Progenitor cell of endocrine pancreas (in vitro differentiated cells): ENCODE results near the gene GAN. TPM values are rescaled to one million over a fixed set of nuclear protein-coding genes. Genes with fewer than 3 reads are reported as not detected.

Source experiments
- DNase-seq: peaks from one replicate; pipeline ENCODE4 v3.0.0; 2021; ENCODE audit warnings: low spot score; ENCODE audit not compliant: unreplicated experiment
- H3K27ac Mint-ChIP-seq: 2 replicates; pipeline ENCODE4 v1.8.0; 2021; ENCODE audit warnings: mild to moderate bottlenecking, moderate library complexity, mixed read lengths
- H3K27me3 Mint-ChIP-seq: 2 replicates; pipeline ENCODE4 v1.8.0; 2021; ENCODE audit warnings: mixed read lengths
- H3K36me3 Mint-ChIP-seq: 2 replicates; pipeline ENCODE4 v1.8.0; 2022; ENCODE audit warnings: mixed read lengths; ENCODE audit not compliant: insufficient read depth
- H3K4me1 Mint-ChIP-seq: 2 replicates; pipeline ENCODE4 v1.8.0; 2021; ENCODE audit warnings: low read depth, mixed read lengths
- H3K4me3 Mint-ChIP-seq: 2 replicates; pipeline ENCODE4 v1.8.0; 2021; ENCODE audit warnings: low read depth, mild to moderate bottlenecking, moderate library complexity, mixed read lengths
- H3K9me3 Mint-ChIP-seq: 2 replicates; pipeline ENCODE4 v1.8.0; 2021; ENCODE audit warnings: low read depth, mixed read lengths
- CTCF ChIP-seq: fragments of 200-600 bp; sonication (generic); IDR thresholded peaks from one replicate; pipeline ENCODE4 v1.5.0; 2021; ENCODE audit warnings: antibody characterized with exemption, mild to moderate bottlenecking; ENCODE audit not compliant: unreplicated experiment
- total RNA-seq: library from RNA; stranded (reverse); gene quantifications from 2 replicates; pipeline ENCODE4 v1.2.1, GENCODE V29; 2021

GAN gene
- total RNA-seq, 1 donor from 2014 or later = 14.0 TPM

DNA sequence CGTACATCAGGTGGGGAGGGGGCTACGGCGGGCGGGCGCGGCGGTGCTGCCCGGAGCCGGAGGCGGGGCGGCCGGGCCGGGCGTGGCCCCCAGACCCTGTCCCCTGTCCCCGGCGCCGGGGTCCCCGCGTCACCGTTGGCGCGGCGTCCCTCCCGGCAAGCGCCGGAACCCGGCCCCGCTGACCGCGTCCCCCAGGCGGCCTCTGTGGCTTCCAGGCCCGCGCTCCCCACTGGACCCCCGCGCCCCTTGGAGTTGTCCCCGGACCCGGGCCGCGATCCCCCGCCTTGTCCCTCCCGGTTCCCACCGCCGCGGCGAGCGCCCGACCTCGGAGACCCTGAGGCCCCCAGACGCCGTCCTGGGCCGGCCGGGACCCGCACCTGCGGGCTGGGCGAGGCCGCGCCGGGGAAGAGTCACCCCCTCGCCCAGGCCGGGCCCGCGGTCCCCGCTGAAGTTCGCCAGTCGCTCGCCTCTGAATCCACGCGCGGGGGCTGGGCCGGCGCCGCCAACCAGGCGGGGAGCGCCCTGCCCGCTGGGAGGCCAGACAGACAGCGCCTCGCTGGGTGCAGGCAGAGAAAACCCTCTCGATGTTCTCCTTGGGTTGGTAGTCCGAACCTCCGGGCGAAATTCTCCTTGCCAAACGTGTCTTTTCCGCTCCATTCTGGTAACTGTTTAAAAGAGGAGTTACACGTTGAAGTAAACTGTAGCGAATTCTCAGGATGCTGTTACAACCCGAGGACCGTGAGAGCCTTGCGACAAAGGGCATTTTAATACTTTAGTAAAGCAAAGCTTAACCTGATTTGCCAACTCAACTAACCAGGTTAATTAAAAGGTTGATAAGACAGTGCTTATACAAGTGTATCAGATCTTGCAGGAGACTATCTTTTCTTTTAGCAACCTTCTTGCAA, 761 bp downstream of the GAN start:
- H3K9me3 Mint-ChIP-seq = no peaks in the 10 kb centered on the region
- H3K4me1 Mint-ChIP-seq = peaks cover 20% of the 10 kb centered on the region
- no peaks in the 10 kb centered on the region for H3K36me3 Mint-ChIP-seq
- peak overlapping the region; percentile 89 for H3K27ac Mint-ChIP-seq
- H3K4me3 Mint-ChIP-seq = peak overlapping the region; percentile 95
- no peak for TF ChIP-seq CTCF
- H3K27me3 Mint-ChIP-seq = no peaks in the 10 kb centered on the region
- DNase-seq = peak; percentile 36

DNA sequence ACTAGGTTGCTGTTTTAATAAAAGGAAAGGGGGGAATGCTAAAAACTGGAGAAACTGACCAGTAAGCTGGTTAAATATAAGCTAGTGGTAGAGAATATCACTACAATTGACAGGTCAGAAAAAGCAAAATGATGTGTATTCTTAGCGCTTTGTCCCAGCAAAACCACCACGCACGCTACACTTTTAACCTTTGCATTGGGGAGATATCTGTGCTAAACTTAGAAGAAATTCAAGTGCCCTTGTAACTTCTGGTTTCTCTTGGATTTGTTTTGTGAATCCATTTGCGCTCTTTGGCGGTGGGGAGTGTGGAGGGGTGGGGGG, 1.4 kb downstream of the GAN start:
- TF ChIP-seq CTCF = no peak
- Mint-ChIP-seq H3K27ac (peak overlapping the region; percentile 89), H3K4me3 (peak overlapping the region; percentile 86), H3K27me3 (no peaks in the 10 kb centered on the region), H3K4me1 (peaks cover 20% of the 10 kb centered on the region), H3K9me3 (no peaks in the 10 kb centered on the region), H3K36me3 (no peaks in the 10 kb centered on the region)
- no peak for DNase-seq

GRCh38 chr16:81318711-81319110, 3.9 kb downstream of the GAN start:
- H3K4me3 Mint-ChIP-seq = no peak overlapping the region
- no peak overlapping the region for H3K27ac Mint-ChIP-seq
- TF ChIP-seq CTCF = no peak

DNA sequence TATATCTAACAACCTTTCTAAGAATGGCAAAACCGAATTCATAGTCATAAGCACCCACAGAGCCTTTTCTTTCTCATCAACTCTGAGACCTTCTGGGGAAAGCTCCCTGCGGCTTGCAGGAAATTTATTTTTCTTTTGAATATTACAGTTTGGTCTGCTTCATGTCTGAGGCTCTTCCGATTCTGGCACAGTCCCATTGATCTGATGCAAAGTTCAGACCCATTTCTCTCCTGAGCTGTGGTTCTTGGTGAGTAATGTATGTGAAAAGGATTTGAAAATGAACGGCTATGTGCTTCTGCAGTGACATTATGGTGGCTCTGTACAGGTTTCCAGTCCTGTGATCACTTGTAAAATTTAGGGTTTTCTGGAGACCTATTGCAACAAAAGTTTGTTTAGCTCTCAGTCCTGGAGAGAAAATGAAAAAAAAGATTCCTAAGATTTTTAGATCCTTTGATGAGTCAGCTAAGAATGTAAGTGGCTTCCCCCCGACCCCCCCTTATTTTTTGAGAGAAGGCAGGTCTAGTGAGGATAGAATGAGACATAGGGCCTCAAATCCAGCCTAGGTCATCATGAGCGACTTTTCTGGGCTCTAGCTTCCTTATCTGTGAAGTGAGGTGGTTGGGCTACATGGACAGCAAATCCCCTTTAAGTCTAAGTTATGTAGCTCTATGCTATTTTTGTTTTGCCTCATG, 4.6 kb downstream of the GAN start:
- Mint-ChIP-seq H3K4me1 (peaks cover 8% of the 10 kb centered on the region), H3K27me3 (no peaks in the 10 kb centered on the region), H3K4me3 (no peak overlapping the region), H3K27ac (no peak overlapping the region), H3K9me3 (no peaks in the 10 kb centered on the region), H3K36me3 (no peaks in the 10 kb centered on the region)
- no peak for TF ChIP-seq CTCF
- DNase-seq = no peak

More at GRCh38 chr16:81318711-81319110, 3.9 kb downstream of the GAN start:
- DNase-seq = no peak
- H3K9me3 Mint-ChIP-seq = no peaks in the 10 kb centered on the region
- H3K27me3 Mint-ChIP-seq = no peaks in the 10 kb centered on the region
- no peaks in the 10 kb centered on the region for H3K36me3 Mint-ChIP-seq
- peaks cover 15% of the 10 kb centered on the region for H3K4me1 Mint-ChIP-seq

DNA sequence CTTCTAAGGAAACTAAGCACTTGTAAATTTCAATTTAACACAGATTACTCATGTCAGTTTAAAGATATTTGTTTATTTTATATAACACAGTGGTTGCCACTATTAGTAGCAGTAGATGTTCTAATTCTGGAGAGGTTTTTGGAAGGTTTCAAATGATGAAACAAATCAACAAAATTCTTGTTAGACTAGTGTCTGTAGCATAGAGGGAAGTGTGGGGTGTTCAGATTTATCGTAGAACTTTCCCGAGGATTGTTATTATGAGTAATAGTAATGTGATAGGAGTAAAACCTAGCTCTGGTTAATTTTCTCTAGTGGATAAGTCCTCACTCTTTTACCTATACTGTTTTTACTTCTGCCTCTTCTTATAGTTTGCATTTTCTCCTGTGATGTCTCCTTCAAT, 6.3 kb downstream of the GAN start:
- no peaks in the 10 kb centered on the region for H3K9me3 Mint-ChIP-seq
- H3K4me1 Mint-ChIP-seq = peaks cover 1% of the 10 kb centered on the region

More for the DNA sequence above, 6.3 kb downstream of the GAN start:
- Mint-ChIP-seq H3K27ac (no peak overlapping the region), H3K27me3 (no peaks in the 10 kb centered on the region), H3K36me3 (no peaks in the 10 kb centered on the region), H3K4me3 (no peak overlapping the region)
- no peak for TF ChIP-seq CTCF
- DNase-seq = no peak
